BJ (cell line): ENCODE measurements around the gene PYCR2. TPM values are rescaled to one million over a fixed set of nuclear protein-coding genes. Genes with fewer than 3 reads are reported as not detected.
"Not testable (repeated sequence)": the region's sequence is repeated elsewhere in the genome, so short reads cannot be mapped to it uniquely, and the experiment has no call there.

Experiments
- CTCF ChIA-PET: fragments of 350-600 bp; formaldehyde crosslinking; extraction: SDS; loops from one replicate; lab custom pipeline; 2021; ENCODE audit warnings: antibody characterized with exemption, inconsistent platforms; lab: Yijun Ruan, JAX
- POLR2A ChIA-PET: fragments of 300-600 bp; sonication (Branson Sonifier 250); formaldehyde crosslinking; extraction: SDS; loops from one replicate; lab custom pipeline; 2021; ENCODE audit warnings: antibody characterized with exemption; lab: Charles Lee
- DNase-seq: peaks from one replicate; pipeline ENCODE4 v3.0.0-alpha.2; 2011; ENCODE audit warnings: low read depth
- H3K27me3 ChIP-seq: 2 replicates; pipeline ENCODE4 v1.6.0; 2011; ENCODE audit warnings: low read length; ENCODE audit not compliant: control insufficient read depth, insufficient read depth
- H3K36me3 ChIP-seq: 2 replicates; pipeline ENCODE4 v1.5.1; 2011; ENCODE audit warnings: low read length; ENCODE audit not compliant: control insufficient read depth, insufficient read depth
- H3K4me3 ChIP-seq: 2 replicates; pipeline ENCODE4 v1.5.1; 2011; ENCODE audit warnings: low read depth, mild to moderate bottlenecking, control low read depth, low read length
- CTCF ChIP-seq: IDR thresholded peaks from 2 replicates; pipeline ENCODE4 v1.5.1; 2011; ENCODE audit warnings: low read depth, mild to moderate bottlenecking, control low read depth, inconsistent platforms, low read length, moderate library complexity; ENCODE audit not compliant: insufficient read depth
- polyA plus RNA-seq: library from polyadenylated mRNA; depleted of rRNA; stranded (reverse); fragments of >200 nt; gene quantifications from 2 replicates; pipeline ENCODE4 v1.2.3, GENCODE V29; 2011

Gene PYCR2
- polyA plus RNA-seq, 1 experiment: 81.1 TPM

- TF ChIP-seq CTCF: no peak
- Histone ChIP-seq H3K4me3 (no peak overlapping the region), H3K27me3 (peaks cover 6% of the 10 kb centered on the region), H3K36me3 (no peaks in the 10 kb centered on the region)
- no peak for DNase-seq
- CTCF ChIA-PET: interaction anchor here (1.2 kb wide), 1 partner anchor 469 kb away, joined by 3 read pairs; no protein-coding TSS in a partner anchor
- POLR2A ChIA-PET: no interaction called here
These were observed 19.5 kb upstream of the PYCR2 start for GRCh38 chr1:225943582-225943981.

GRCh38 chr1:225942574-225942973, 18.5 kb upstream of the PYCR2 start:
- no peak for DNase-seq
- Histone ChIP-seq H3K27me3 (peaks cover 3% of the 10 kb centered on the region; the same call in 1 of the 2 replicates), H3K36me3 (no peaks in the 10 kb centered on the region), H3K4me3 (no peak overlapping the region)
- ChIA-PET POLR2A (no interaction called here), CTCF (interaction anchor here (1.2 kb wide), 1 partner anchor 468 kb away, joined by 3 read pairs; no protein-coding TSS in a partner anchor)
- TF ChIP-seq CTCF: no peak

GRCh38 chr1:225941942-225942222, 17.8 kb upstream of the PYCR2 start:
- CTCF ChIA-PET: no interaction called here
- H3K4me3 ChIP-seq: no peak overlapping the region
- H3K27me3 ChIP-seq: peaks cover 3% of the 10 kb centered on the region; the same call in 1 of the 2 replicates
- no peaks in the 10 kb centered on the region for H3K36me3 ChIP-seq
- POLR2A ChIA-PET: no interaction called here
- DNase-seq: no peak
- no peak for TF ChIP-seq CTCF

- peaks cover 2% of the 10 kb centered on the region; the same call in 1 of the 2 replicates for H3K27me3 ChIP-seq
- DNase-seq: no peak
- no peaks in the 10 kb centered on the region for H3K36me3 ChIP-seq
- ChIA-PET POLR2A (no interaction called here), CTCF (interaction anchor here (0.7 to 1.2 kb wide), 2 partner anchors 9 to 164 kb away, joined by 3 read pairs; partner anchors contain the start of gene SRP9)
- no peak for TF ChIP-seq CTCF
- no peak within 1 kb of the TSS for H3K4me3 ChIP-seq
These were observed 17.3 kb upstream of the PYCR2 start, which contains the start of gene LEFTY2 for GRCh38 chr1:225941187-225941941. Gene LEFTY2, minus strand, starts transcription at chr1:225941220. Its CDS starts 80 bp downstream, at chr1:225941140.

- DNase-seq: no peak
- ChIA-PET POLR2A (no interaction called here), CTCF (interaction anchor here (0.7 to 1.2 kb wide), 2 partner anchors 8 to 163 kb away, joined by 3 read pairs; partner anchors contain the start of gene SRP9)
- Histone ChIP-seq H3K4me3 (no peak overlapping the region), H3K27me3 (no peaks in the 10 kb centered on the region; the same call in 1 of the 2 replicates), H3K36me3 (no peaks in the 10 kb centered on the region)
- no peak for TF ChIP-seq CTCF
These were observed 16.5 kb upstream of the PYCR2 start for GRCh38 chr1:225940385-225941151.

GRCh38 chr1:225939939-225940310, 15.9 kb upstream of the PYCR2 start:
- H3K27me3 ChIP-seq, H3K36me3 ChIP-seq, H3K4me3 ChIP-seq, POLR2A ChIA-PET, DNase-seq, CTCF ChIA-PET: not testable (repeated sequence)

GRCh38 chr1:225939097-225939938, 15.3 kb upstream of the PYCR2 start:
- H3K4me3 ChIP-seq, POLR2A ChIA-PET, H3K36me3 ChIP-seq, DNase-seq, H3K27me3 ChIP-seq: not testable (repeated sequence)
- CTCF ChIA-PET: interaction anchor here (1.0 kb wide), 1 partner anchor 22 kb away, joined by 4 read pairs; no protein-coding TSS in a partner anchor
